ENCODE results near the gene IQCK. TPM values are rescaled to one million over a fixed set of nuclear protein-coding genes. Genes with fewer than 3 reads are reported as not detected.

IQCK gene
- total and polyA plus RNA-seq, 11 donors = 5.6 to 17.4 (median 9.0) TPM

DNA sequence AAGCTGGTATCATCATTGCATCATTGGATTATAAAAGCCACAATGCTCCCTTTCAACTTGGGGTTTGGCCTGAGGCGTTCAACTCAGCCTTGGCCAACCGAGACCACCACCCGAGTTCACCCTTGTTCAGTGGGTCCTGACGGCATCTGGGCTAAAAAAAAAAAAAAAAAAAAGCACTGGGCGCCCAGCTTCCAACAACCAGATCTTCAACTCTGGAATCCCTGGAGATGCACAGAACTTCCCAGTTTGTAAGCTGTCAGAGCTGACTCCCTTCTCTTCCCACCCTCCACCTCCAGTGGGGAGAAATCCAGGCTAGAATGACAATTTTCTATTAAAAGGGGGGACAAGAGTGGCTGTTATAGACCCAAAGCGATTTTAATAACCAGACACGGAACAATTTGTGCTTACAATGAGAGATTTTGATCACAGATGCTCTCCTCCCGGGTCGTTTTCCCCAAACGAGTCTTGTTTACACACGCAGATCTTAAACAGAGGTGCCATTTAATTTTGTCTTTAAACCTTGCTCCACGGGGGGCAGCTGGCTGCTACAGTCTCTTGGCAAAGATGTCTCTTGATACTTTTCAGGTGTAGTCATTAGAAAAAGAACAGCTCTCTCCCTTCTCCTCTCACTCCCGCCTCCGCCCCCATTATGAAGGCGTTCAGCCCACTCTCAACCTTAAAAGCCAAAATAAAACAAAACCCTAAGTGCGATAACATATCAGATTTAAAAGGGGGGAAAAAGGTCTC, 139.7 kb downstream of the IQCK start:
- H3K4me3 ChIP-seq = no peak overlapping the region
- peaks cover 0 to 23% (median 3%) of the 10 kb centered on the region in 12 donors for H3K4me1 ChIP-seq
- H3K27me3 ChIP-seq = no peaks in the 10 kb centered on the region
- H3K36me3 ChIP-seq = peaks cover 0 to 72% (median 44%) of the 10 kb centered on the region in 9 donors
- intact Hi-C loops (cut with DNase I) = no loop called here
- WGBS, 4 donors = 81 to 86% (median 85%) methylated on average over 16 of the region's 16 CpGs
- no peak for DNase-seq
- no peak for TF ChIP-seq POLR2A (IDR thresholded peaks at IDR 0.05)
- TF ChIP-seq, protein P1, sequence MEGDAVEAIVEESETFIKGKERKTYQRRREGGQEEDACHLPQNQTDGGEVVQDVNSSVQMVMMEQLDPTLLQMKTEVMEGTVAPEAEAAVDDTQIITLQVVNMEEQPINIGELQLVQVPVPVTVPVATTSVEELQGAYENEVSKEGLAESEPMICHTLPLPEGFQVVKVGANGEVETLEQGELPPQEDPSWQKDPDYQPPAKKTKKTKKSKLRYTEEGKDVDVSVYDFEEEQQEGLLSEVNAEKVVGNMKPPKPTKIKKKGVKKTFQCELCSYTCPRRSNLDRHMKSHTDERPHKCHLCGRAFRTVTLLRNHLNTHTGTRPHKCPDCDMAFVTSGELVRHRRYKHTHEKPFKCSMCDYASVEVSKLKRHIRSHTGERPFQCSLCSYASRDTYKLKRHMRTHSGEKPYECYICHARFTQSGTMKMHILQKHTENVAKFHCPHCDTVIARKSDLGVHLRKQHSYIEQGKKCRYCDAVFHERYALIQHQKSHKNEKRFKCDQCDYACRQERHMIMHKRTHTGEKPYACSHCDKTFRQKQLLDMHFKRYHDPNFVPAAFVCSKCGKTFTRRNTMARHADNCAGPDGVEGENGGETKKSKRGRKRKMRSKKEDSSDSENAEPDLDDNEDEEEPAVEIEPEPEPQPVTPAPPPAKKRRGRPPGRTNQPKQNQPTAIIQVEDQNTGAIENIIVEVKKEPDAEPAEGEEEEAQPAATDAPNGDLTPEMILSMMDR (IDR thresholded peaks at IDR 0.05) = no peak
- no peaks in the 10 kb centered on the region for H3K9me3 ChIP-seq
- no peak overlapping the region for H3K27ac ChIP-seq
- ATAC-seq = no peak

DNA sequence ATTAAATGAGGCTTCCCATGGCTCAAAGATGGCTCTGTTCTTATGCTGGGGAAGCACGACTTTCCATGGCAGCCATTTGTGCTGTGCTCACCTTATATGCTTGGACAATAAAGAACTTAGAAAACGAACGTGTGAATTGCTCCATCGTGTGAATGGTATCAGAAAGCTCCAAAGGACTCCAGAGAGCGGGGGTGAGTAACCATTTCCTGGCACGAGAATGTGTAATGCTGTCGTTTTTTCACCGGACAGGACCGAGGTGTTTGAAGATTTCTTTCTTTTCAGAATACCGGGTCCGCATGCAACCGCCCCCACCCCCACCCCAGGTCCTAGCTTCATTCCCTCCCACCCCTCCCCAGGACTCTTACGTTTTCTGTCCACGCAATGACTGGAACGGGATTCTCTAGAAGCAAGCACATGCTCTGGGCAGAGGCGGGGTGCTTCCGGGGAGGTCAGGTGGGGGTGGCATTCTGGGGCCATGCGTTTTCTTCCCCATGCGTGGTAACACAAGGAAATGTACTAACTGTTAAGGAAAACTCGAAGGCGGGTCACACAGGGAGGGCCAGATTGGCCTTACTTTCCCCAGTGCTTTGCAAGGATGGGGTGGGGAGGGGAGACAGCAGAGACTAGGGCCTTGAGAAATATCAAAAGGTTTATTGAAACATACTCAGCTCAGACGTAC, 140.4 kb downstream of the IQCK start:
- intact Hi-C loops (cut with DNase I) = no loop called here
- no peaks in the 10 kb centered on the region for H3K27me3 ChIP-seq
- no peak overlapping the region for H3K4me3 ChIP-seq
- no peak for DNase-seq
- H3K9me3 ChIP-seq = no peaks in the 10 kb centered on the region
- 77 to 81% (median 80%) methylated on average over 22 of the region's 22 CpGs for WGBS, 4 donors
- peaks cover 0 to 21% (median under 1%) of the 10 kb centered on the region in 12 donors for H3K4me1 ChIP-seq
- no peak for ATAC-seq
- peaks cover 0 to 75% (median 44%) of the 10 kb centered on the region in 9 donors for H3K36me3 ChIP-seq
- H3K27ac ChIP-seq = no peak overlapping the region
- TF ChIP-seq POLR2A (IDR thresholded peaks at IDR 0.05) = no peak
- TF ChIP-seq, protein P1 (IDR thresholded peaks at IDR 0.05) = no peak

DNA sequence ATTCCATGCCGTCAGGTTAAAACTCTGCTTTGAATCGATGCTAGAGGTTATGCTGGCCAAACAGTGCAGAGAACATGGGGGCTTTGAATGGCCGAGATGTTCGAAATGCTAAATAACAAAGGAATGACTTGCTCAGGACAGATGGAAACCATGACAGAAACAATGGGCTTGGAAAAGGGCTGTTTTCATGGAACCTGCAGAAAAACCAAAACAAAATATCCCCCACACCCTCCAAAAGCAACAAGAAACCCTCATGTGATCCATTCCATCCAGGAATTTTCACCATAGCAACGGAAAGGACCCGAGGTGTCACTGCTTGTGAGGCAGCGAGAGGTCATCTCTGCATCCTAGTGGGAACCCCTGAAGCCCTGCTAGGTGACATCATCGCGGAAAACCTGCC, 141.1 kb downstream of the IQCK start:
- Histone ChIP-seq H3K4me1 (peaks cover 0 to 24% (median 5%) of the 10 kb centered on the region in 12 donors), H3K27ac (no peak overlapping the region), H3K9me3 (no peaks in the 10 kb centered on the region), H3K36me3 (peaks cover 0 to 82% (median 46%) of the 10 kb centered on the region in 9 donors), H3K4me3 (no peak overlapping the region), H3K27me3 (no peaks in the 10 kb centered on the region)
- no peak for TF ChIP-seq POLR2A (IDR thresholded peaks at IDR 0.05)
- TF ChIP-seq, protein P1 (IDR thresholded peaks at IDR 0.05) = no peak
- ATAC-seq (no peak), DNase-seq (no peak)
- WGBS, 4 donors = 85 to 96% (median 91%) methylated on average over 9 of the region's 9 CpGs
- intact Hi-C loops (cut with DNase I) = no loop called here

DNA sequence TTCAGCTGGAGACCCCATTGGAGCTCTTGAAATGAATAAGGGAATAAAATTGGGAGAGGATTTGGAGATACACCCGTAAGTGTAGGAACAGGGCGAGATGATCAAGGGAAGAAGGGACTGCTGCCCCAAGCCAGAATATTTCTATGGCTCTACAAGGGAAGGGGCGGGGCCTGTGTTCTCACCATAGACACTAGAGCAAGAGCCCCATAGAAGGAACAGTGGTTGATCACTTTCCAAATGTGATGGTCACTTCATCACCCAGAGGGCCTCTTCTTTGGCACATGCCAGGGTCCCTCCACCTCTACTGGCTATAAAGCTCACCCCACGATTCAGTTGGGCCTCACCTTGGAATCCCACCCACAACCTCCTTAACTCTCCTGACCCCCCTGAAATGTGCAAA, 141.5 kb downstream of the IQCK start:
- DNase-seq = no peak
- H3K9me3 ChIP-seq = no peaks in the 10 kb centered on the region
- H3K36me3 ChIP-seq = peaks cover 0 to 82% (median 48%) of the 10 kb centered on the region in 9 donors
- ATAC-seq = no peak
- 90 to 93% (median 92%) methylated on average over 4 of the region's 4 CpGs for WGBS, 4 donors
- TF ChIP-seq, protein P1 (IDR thresholded peaks at IDR 0.05) = no peak
- no peak for TF ChIP-seq POLR2A (IDR thresholded peaks at IDR 0.05)
- intact Hi-C loops (cut with DNase I) = loop anchor here in 1 of 10 donors (5.0 to 10.0 kb wide), 2 partner anchors 45 to 92 kb away; no protein-coding TSS in a partner anchor
- H3K4me1 ChIP-seq = peaks cover 0 to 29% (median 10%) of the 10 kb centered on the region in 12 donors
- no peak overlapping the region for H3K4me3 ChIP-seq
- H3K27me3 ChIP-seq = no peaks in the 10 kb centered on the region
- H3K27ac ChIP-seq = no peak overlapping the region

Data from heart left ventricle (tissue), 16 donors.